ENCODE results near the gene ANO3. TPM values are rescaled to one million over a fixed set of nuclear protein-coding genes. Genes with fewer than 3 reads are reported as not detected.

ANO3 gene
- total RNA-seq, 3 donors from 2014 or later, result not detected

- no peak overlapping the region for H3K4me3 Mint-ChIP-seq
- no peaks in the 10 kb centered on the region for H3K4me1 Mint-ChIP-seq (ENCODE audit: low read depth)
- no peaks in the 10 kb centered on the region for H3K27me3 Mint-ChIP-seq (ENCODE audit: low read depth)
- ATAC-seq (no peak), DNase-seq (no peak)
- no peaks in the 10 kb centered on the region for H3K36me3 Mint-ChIP-seq (ENCODE audit: insufficient read depth)
- peaks cover 9% of the 10 kb centered on the region for H3K9me3 Mint-ChIP-seq
Observed at GRCh38 chr11:26493616-26494015, 161.7 kb downstream of the ANO3 start.

- peaks cover 20% of the 10 kb centered on the region for H3K9me3 Mint-ChIP-seq
Observed at GRCh38 chr11:26507229-26507628, 175.3 kb downstream of the ANO3 start.

DNA sequence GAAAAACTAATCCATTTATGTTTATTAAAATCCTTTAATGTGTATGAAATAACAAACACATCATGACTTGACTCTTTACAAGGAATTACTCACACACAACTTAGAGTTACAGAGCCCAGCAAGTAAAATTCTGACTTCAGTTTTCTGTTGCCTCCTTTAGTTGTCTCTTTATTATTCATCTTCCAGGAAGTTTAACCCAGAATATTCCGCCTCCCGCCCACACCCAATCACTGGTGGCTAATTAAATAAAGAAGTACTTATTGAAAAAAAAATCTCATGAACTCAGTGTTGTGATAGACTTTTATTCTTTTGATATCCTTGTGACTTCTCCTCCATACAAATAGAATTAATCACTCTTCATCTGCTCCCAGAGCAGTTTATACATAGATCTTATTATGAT lies 178.2 kb downstream of the ANO3 start:
- Mint-ChIP-seq H3K4me3 (no peak overlapping the region), H3K9me3 (peaks cover 15% of the 10 kb centered on the region), H3K36me3 (ENCODE audit: insufficient read depth) (no peaks in the 10 kb centered on the region), H3K4me1 (ENCODE audit: low read depth) (no peaks in the 10 kb centered on the region), H3K27me3 (ENCODE audit: low read depth) (no peaks in the 10 kb centered on the region)
- ATAC-seq, result no peak
- DNase-seq, result no peak

More at GRCh38 chr11:26507229-26507628, 175.3 kb downstream of the ANO3 start:
- Mint-ChIP-seq H3K4me1 (ENCODE audit: low read depth) (no peaks in the 10 kb centered on the region), H3K36me3 (ENCODE audit: insufficient read depth) (no peaks in the 10 kb centered on the region), H3K4me3 (no peak overlapping the region), H3K27me3 (ENCODE audit: low read depth) (no peaks in the 10 kb centered on the region)
- ATAC-seq, result no peak
- no peak for DNase-seq

GRCh38 chr11:26510756-26511155 lies 178.8 kb downstream of the ANO3 start:
- no peaks in the 10 kb centered on the region for H3K4me1 Mint-ChIP-seq (ENCODE audit: low read depth)

GRCh38 chr11:26512196-26512595 lies 180.3 kb downstream of the ANO3 start:
- no peak overlapping the region for H3K4me3 Mint-ChIP-seq
- no peak for ATAC-seq
- H3K9me3 Mint-ChIP-seq, result peaks cover 11% of the 10 kb centered on the region
- no peaks in the 10 kb centered on the region for H3K36me3 Mint-ChIP-seq (ENCODE audit: insufficient read depth)
- no peak for DNase-seq
- no peaks in the 10 kb centered on the region for H3K27me3 Mint-ChIP-seq (ENCODE audit: low read depth)
- H3K4me1 Mint-ChIP-seq (ENCODE audit: low read depth), result no peaks in the 10 kb centered on the region

More at GRCh38 chr11:26510756-26511155, 178.8 kb downstream of the ANO3 start:
- Mint-ChIP-seq H3K4me3 (no peak overlapping the region), H3K27me3 (ENCODE audit: low read depth) (no peaks in the 10 kb centered on the region), H3K36me3 (ENCODE audit: insufficient read depth) (no peaks in the 10 kb centered on the region), H3K9me3 (peaks cover 11% of the 10 kb centered on the region)
- ATAC-seq (no peak), DNase-seq (no peak)

- DNase-seq, result no peak
Observed at GRCh38 chr11:26519469-26519868, 187.5 kb downstream of the ANO3 start.

DNA sequence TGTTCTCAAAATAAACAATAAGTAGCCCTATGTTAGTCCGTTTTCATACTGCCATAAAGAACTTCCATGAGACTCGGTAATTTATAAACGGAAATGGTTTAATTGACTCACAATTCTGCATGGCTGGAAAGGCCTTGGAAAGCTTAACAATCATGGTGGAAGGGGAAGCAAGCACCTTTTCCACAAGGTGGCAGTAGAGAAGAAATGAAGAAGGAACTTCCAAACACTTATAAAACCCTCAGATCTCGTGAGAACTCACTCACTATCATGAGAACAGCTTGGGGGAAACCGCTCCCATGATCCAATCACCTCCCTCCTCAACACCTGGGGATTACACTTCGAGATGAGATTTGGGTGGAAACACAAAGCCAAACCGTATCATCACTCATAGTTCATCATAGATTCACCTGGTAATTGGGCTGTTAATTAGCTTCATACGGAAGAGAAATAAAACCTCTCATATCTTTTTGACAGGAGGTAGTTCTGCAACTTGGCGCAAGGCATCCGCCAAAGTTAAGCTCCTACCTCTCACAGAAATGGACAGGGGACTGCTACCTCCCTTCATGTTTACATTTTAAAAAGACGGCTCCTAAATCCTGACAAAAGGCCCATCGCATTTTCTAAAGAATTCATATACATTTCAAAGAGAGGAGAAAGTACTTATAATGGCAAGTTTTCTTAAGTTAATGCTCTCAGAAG lies 191.1 kb downstream of the ANO3 start:
- Mint-ChIP-seq H3K27me3 (ENCODE audit: low read depth) (no peaks in the 10 kb centered on the region), H3K4me3 (no peak overlapping the region), H3K9me3 (no peaks in the 10 kb centered on the region), H3K4me1 (ENCODE audit: low read depth) (no peaks in the 10 kb centered on the region), H3K36me3 (ENCODE audit: insufficient read depth) (no peaks in the 10 kb centered on the region)
- ATAC-seq (no peak), DNase-seq (no peak)

More at GRCh38 chr11:26519469-26519868, 187.5 kb downstream of the ANO3 start:
- H3K36me3 Mint-ChIP-seq (ENCODE audit: insufficient read depth), result no peaks in the 10 kb centered on the region
- H3K4me3 Mint-ChIP-seq, result no peak overlapping the region
- ATAC-seq, result no peak
- H3K4me1 Mint-ChIP-seq (ENCODE audit: low read depth), result no peaks in the 10 kb centered on the region
- H3K9me3 Mint-ChIP-seq, result no peaks in the 10 kb centered on the region
- H3K27me3 Mint-ChIP-seq (ENCODE audit: low read depth), result no peaks in the 10 kb centered on the region

- DNase-seq, result no peak
- Mint-ChIP-seq H3K9me3 (no peaks in the 10 kb centered on the region), H3K4me1 (ENCODE audit: low read depth) (no peaks in the 10 kb centered on the region), H3K4me3 (no peak overlapping the region), H3K27me3 (ENCODE audit: low read depth) (no peaks in the 10 kb centered on the region), H3K36me3 (ENCODE audit: insufficient read depth) (no peaks in the 10 kb centered on the region)
- ATAC-seq, result no peak
Observed at GRCh38 chr11:26527685-26528084, 195.8 kb downstream of the ANO3 start.

GRCh38 chr11:26537341-26537740 lies 205.4 kb downstream of the ANO3 start:
- Mint-ChIP-seq H3K36me3 (ENCODE audit: insufficient read depth) (no peaks in the 10 kb centered on the region), H3K4me3 (no peak overlapping the region), H3K9me3 (peaks cover 13% of the 10 kb centered on the region), H3K27me3 (ENCODE audit: low read depth) (no peaks in the 10 kb centered on the region), H3K4me1 (ENCODE audit: low read depth) (no peaks in the 10 kb centered on the region)
- no peak for DNase-seq
- no peak for ATAC-seq

DNA sequence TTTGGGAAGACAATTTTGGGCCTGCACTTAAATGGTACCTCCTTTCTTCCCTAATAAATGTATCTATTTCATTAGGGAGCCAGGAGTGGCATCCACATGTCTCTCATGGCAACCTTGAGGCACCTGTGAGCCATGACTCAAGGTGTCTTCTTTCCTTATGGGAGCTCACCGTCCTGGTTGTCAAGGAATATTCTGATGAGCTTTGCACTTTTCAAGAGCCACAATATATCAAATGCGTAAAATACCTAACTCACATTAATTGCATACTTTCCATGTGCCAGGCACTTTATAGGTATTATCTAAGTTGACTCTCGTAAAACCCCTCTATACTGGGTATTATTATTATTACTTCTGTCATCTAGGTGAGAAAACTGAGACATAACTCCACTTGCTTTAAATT lies 207.6 kb downstream of the ANO3 start:
- peaks cover 6% of the 10 kb centered on the region for H3K9me3 Mint-ChIP-seq
- H3K4me1 Mint-ChIP-seq (ENCODE audit: low read depth), result no peaks in the 10 kb centered on the region
- DNase-seq (no peak), ATAC-seq (no peak)
- no peaks in the 10 kb centered on the region for H3K36me3 Mint-ChIP-seq (ENCODE audit: insufficient read depth)
- no peaks in the 10 kb centered on the region for H3K27me3 Mint-ChIP-seq (ENCODE audit: low read depth)
- H3K4me3 Mint-ChIP-seq, result no peak overlapping the region

- no peak for ATAC-seq
Observed at GRCh38 chr11:26541870-26542269, 209.9 kb downstream of the ANO3 start.

GRCh38 chr11:26549176-26549575 lies 217.2 kb downstream of the ANO3 start:
- ATAC-seq (no peak), DNase-seq (no peak)
- Mint-ChIP-seq H3K4me3 (no peak overlapping the region), H3K27me3 (ENCODE audit: low read depth) (no peaks in the 10 kb centered on the region), H3K4me1 (ENCODE audit: low read depth) (no peaks in the 10 kb centered on the region), H3K9me3 (peaks cover 12% of the 10 kb centered on the region), H3K36me3 (ENCODE audit: insufficient read depth) (no peaks in the 10 kb centered on the region)

More at GRCh38 chr11:26541870-26542269, 209.9 kb downstream of the ANO3 start:
- Mint-ChIP-seq H3K4me1 (ENCODE audit: low read depth) (no peaks in the 10 kb centered on the region), H3K4me3 (no peak overlapping the region), H3K36me3 (ENCODE audit: insufficient read depth) (no peaks in the 10 kb centered on the region), H3K27me3 (ENCODE audit: low read depth) (no peaks in the 10 kb centered on the region), H3K9me3 (peaks cover 6% of the 10 kb centered on the region)
- DNase-seq, result no peak

DNA sequence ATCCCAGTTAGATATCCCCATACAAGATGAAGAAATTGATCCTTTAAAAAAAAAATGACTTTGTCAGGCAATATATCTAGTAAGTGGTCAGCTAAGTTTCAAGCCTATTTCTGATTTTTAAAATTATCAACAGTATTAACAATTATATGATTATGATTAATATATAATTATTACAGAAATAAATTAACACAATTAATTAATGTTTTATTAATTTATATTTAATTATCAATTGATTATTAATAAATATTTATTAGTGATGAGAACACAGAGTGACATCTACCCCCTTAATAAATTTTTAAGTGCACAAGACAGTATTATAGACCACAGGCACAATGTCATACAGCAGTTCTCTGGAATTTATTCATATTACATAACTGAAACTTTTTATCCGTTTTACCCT lies 218.1 kb downstream of the ANO3 start:
- DNase-seq, result no peak
- no peaks in the 10 kb centered on the region for H3K36me3 Mint-ChIP-seq (ENCODE audit: insufficient read depth)
- ATAC-seq, result no peak
- H3K9me3 Mint-ChIP-seq, result peaks cover 16% of the 10 kb centered on the region
- no peak overlapping the region for H3K4me3 Mint-ChIP-seq
- no peaks in the 10 kb centered on the region for H3K27me3 Mint-ChIP-seq (ENCODE audit: low read depth)
- no peaks in the 10 kb centered on the region for H3K4me1 Mint-ChIP-seq (ENCODE audit: low read depth)

DNA sequence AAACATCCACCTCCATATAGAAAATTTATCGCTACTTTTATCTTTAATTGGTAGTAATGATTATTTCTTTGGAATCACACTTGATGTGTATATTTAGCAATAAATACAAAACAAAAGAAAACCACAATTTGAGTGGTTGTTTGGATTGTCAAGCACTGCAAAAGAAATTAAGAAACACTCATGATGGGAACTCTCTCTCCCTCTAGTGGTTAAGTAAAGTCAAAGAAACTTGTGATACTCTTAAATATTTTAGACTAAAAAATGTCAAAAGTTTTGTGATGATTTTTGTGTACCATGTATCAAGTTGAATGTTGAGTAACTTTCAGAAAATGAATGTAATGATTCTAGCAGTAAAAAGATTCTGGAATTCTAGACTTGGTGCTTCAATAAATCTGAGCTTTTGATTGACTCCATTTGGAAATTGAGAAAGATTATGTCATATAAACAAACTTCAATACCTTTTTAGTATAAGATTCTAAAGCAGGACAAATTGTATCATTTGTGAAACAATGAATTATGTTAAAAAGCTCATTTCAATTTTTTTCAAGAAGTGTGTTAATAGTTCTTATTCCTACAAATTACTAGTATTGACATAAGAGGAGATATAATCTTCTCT lies 219.4 kb downstream of the ANO3 start:
- DNase-seq (no peak), ATAC-seq (no peak)
- Mint-ChIP-seq H3K36me3 (ENCODE audit: insufficient read depth) (no peaks in the 10 kb centered on the region), H3K4me1 (ENCODE audit: low read depth) (no peaks in the 10 kb centered on the region), H3K9me3 (peaks cover 20% of the 10 kb centered on the region), H3K27me3 (ENCODE audit: low read depth) (no peaks in the 10 kb centered on the region), H3K4me3 (no peak overlapping the region)

DNA sequence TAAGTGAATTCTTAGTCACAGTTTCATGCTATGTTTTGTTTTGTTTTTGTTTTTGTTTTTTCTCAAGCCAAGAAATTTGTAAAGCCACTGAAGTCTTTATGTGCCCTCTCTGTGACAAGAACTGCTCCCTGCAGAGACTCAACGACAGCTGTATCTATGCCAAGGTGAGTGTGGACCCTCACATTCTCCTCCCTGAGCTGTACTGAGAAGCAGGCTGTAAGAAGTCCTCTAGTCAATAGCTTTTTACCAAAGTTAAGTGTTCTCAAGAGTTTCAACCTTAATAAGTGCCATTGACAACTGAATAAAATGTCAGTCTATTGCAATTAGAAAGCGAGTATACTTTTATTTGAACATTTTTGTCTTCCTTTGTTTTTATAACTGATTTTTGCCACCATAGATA lies 221.3 kb downstream of the ANO3 start:
- Mint-ChIP-seq H3K4me1 (ENCODE audit: low read depth) (no peaks in the 10 kb centered on the region), H3K36me3 (ENCODE audit: insufficient read depth) (no peaks in the 10 kb centered on the region), H3K9me3 (peaks cover 24% of the 10 kb centered on the region), H3K4me3 (no peak overlapping the region), H3K27me3 (ENCODE audit: low read depth) (no peaks in the 10 kb centered on the region)
- no peak for DNase-seq
- no peak for ATAC-seq
